Measurements from ENCODE around the gene NADK2.

The NADK2 gene

GRCh38 chr5:36246036-36246800, 4.5 kb upstream of the NADK2 start:
- no peak for DNase-seq

GRCh38 chr5:36244076-36244475, 2.4 kb upstream of the NADK2 start:
- DNase-seq = no peak

DNA sequence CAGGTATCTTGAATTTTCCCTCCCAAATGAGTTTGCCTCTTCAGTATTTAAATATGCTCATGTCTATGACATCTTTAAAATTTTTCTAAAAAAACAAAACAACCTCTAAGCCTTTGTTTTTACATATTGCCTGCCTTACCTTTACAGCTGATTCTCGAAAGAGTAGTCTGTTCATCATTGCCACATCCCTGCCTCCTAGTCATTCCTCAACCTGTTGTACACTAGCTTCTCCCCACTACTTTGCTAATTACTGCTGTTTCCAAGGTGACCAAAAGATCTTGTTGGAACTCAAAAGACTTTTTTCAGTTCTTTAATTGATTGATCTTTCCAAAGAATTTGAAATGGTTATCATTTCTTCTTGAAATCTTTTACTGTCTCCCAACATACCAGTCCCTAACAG, 1.9 kb upstream of the NADK2 start:
- no peak for DNase-seq

DNA sequence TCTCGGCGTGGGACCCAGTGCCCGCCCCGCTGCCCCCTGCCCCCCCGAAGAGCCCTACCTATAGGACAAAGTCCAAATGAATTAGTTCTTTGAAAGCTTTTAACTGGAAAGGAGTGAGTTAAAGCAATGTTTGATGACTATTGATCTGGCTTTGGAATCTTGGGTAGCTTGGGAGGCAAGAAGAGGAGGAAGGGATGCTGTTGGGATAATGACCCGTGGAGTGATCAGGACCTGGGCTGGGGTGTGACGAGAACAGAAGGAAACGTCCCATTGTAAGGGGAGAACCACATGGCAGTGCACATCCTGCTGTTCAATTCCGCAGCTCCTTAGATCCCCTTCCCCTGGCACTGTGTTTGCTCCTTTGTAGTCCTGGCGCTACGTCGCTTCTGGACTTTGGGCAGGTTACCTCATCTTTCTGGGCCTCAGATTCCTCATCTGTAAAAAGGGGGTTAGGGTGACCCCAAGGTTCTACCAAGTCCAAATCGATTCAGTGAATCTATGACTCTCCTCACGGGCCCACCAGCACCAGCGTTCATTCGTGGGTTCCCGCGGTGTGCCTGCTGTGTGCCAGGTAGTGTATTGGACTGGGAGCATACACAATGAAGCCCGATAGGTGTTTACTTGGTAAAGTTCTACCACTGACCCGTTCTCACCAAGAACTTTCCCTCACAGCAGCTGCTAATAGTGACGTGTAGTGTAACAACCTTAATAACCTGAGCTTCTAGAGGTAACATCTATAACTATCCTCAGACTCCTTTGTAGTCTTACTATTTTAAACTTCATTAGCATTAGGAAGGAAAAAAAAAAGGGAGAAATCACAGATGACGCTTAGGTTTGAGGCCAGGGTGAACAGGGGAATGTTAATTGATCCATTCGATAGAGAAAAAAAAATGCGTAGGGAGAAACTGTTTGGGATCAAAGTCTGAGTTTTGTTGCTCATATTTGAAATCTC, 1.1 kb upstream of the NADK2 start:
- peak in 1 of 3 experiments; percentile 76 for DNase-seq

DNA sequence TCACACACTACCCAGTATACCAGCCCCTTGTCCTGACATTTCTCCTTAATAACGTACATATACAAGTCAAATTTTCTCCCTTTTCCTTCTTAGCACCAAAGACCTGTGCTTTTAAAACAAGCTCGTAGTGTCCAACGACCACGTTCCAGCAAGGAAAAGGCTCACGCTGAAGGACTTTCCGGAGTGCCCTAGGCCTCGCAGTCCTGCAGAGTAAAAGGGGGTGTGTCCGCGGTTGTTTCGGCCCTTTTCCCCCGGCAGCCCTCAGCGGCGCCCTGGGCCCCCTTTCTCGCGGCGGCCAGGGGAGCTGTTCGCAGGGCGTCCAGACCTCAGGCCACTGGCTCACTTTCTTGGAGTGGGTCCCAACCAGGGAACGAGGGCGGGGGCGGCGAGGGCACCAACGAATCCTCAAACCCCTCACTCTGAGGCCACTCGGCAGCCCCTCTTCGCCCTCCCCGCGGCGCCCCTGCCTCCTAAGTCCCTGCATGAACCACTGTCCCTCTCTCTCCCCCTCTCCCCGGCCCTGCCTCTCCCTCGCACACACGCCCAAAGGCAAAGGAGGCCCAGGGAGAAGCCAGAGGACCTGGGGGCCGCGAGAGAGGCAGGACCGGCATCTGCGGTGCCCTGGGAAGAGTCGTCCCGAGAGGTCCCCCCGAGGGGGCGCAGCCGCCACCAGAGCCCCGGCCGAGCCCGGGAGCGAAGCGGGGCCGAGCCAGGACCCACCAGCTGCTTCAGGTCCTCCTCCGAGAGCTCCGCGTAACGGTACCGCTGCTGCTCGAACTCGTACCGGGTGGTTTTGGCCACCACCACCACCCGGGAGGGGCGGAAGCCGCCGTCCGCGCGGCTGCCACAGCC, 720 bp downstream of the NADK2 start:
- peak; percentile 28 to 83 (median 78) for DNase-seq

GRCh38 chr5:36239370-36240293, 2.1 kb downstream of the NADK2 start:
- DNase-seq = peak in 1 of 3 experiments; percentile 39

- DNase-seq = no peak
Measured at GRCh38 chr5:36238502-36239295, 3.0 kb downstream of the NADK2 start.

GRCh38 chr5:36237751-36238150, 4.0 kb downstream of the NADK2 start:
- DNase-seq = no peak

DNA sequence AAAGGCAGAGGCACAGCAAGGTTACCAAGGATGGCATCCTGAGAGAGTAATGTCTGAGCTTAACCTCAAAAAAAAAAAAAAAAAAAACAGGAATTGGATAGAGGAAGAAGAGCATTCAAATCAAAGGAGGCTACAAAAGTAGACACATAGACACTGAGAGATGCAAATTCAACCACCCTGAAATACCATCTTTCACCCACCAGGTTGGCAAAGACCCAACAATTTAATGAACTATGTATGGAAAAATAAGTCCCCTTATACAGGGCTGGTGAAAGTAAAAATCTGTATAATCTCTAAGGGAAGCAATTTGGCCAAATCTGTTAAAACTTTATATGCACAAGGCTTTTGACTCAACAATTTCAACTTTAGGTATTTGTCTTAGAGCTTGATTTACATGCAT, 4.9 kb downstream of the NADK2 start:
- no peak for DNase-seq

DNA sequence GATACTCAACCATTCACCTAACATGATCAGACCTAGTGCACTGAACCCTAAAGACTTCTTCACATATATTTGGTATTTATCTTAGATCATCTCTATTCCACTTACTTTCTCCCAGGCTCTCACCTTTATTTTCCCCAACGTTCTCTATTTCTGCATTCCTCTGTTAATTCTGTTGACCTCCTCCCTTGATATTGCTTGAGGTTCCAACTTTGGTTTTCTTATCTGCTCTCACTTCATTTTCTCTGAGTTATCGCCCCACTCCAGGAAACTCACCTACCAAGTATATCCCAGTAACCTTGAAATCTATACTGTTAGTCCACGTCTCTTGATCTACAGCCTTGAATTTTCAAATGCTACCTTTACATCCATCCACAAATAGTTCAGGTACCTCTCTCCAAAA, 9.2 kb downstream of the NADK2 start:
- DNase-seq = no peak

GRCh38 chr5:36230151-36230790, 11.5 kb downstream of the NADK2 start:
- DNase-seq = no peak

DNA sequence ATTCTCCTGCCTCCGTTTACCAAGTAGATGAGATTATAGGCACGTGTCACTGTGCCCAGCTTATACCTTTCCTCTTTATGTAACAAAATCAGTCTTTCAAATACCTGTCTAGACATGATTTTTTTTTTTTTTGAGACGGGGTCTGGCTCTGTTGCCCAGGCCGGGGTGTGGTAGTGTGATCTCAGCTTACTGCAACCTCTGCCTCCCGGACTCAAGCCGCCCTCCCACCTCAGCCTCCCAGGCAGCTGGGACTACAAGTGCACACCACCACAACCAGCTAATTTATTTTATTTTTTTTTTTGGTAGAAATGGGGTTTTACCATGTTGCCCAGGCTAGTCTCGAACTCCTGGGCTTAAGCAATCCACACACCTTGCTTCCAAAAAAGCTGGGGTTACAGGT, 13.2 kb downstream of the NADK2 start:
- DNase-seq = no peak

- no peak for DNase-seq
Measured at GRCh38 chr5:36227046-36227445, 14.7 kb downstream of the NADK2 start.

DNA sequence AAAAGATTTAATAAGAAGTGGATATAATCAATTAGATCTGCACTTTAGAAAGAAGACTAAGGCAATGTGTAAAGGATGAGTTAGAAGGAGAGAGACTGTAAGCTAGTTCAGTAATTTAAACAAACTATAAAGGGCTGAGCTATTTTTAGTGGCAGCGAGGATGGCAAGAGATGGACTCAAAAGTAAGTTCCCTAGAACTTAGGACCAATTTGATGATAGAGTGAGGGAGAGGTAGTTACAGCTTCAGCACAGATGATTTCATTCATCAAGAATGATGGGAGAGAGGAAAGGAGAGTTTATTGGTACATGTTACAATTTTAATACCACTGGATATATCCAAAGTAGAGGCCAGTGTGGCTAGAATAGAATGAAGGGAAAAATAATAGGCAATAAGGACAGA, 19.1 kb downstream of the NADK2 start:
- DNase-seq = no peak

DNA sequence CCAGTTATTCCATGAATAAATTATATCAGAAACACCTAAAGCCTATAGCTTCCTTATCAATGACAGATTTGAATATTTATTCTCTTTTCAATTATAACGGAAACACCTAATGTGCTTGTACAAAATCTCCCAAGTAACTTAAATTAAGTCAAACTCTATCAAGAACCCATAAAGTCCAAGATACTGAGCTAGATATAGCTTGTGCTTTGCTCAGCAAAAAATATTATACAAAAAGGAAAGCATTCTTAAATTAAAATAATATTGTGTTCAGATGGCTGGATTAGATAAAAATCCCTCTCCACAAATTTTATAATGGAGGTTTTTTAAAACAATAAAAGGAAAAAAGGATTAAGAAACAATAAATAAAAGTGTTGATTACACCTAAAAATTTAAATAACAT, 23.7 kb downstream of the NADK2 start:
- DNase-seq = no peak

- DNase-seq = no peak
Measured at GRCh38 chr5:36217567-36217966, 24.2 kb downstream of the NADK2 start.

- no peak for DNase-seq
Measured at GRCh38 chr5:36215910-36216309, 25.8 kb downstream of the NADK2 start.

DNA sequence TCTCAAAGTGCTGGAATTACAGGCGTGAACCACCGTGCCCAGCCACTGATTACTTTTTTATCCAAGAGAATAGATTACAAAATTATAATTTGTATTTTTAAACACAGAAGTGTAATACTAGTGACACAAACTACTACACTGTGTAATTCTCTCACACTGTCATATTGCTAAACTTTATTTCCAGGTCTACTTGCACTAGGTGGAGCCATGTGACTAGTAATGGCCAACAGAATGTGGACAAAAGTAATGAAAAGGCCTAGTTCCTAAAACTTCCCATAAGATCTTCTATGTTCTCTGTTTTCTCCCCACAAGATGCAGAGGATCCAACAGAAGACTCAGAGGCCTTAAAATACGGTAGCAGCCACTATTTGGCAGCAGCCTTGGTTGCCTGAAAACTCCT, 27.3 kb downstream of the NADK2 start:
- DNase-seq = peak in 1 of 3 experiments; percentile 8

DNA sequence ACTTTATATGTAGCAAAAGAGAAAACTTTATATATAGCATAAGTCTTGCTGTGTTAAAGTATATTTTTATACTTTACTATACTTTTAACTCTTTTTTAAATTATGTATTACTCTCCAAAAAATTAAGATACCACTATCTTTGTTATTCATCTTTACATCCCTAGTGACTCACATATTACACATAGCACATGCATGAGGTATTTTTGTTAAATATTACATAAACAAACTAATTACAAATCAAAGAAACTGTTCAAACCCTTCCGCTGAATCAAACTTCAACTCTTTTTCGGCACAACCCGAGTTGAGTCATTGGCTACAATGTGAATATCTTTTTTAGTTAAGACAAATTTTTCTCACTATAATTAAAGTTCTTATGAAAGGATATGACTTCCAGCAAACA, 32.1 kb downstream of the NADK2 start:
- DNase-seq = no peak

- DNase-seq = no peak
Measured at GRCh38 chr5:36208786-36209185, 32.9 kb downstream of the NADK2 start.

- DNase-seq = no peak
Measured at GRCh38 chr5:36206913-36207312, 34.8 kb downstream of the NADK2 start.

All from NCI-H1417 (cell line).